HCT116 (cell line): Measurements from ENCODE around the gene PPDPF.

Experiments
- ATF3 ChIP-seq: IDR thresholded peaks from 2 replicates; pipeline ENCODE4 v1.6.1; 2012
- CBX3 ChIP-seq: IDR thresholded peaks from 2 replicates; pipeline ENCODE4 v1.6.1; 2012; ENCODE audit warnings: low read depth
- CEBPB ChIP-seq: IDR thresholded peaks from 2 replicates; pipeline ENCODE4 v1.6.1; 2012; ENCODE audit warnings: low read depth
- CTCF ChIP-seq, 3 experiments: fragments of 200-600 bp in 1 of 3; sonication (generic) in 1 of 3; IDR thresholded peaks in 2 of 3; conservative IDR thresholded peaks in 1 of 3; 2 replicates each; pipeline ENCODE4 v1.5.1; 2012 to 2017; ENCODE audit warnings: low read depth in 2 of 3, low read length in 2 of 3, antibody characterized with exemption in 1 of 3, borderline replicate concordance in 1 of 3, control low read depth in 1 of 3, mild to moderate bottlenecking in 1 of 3, mixed read lengths in 1 of 3, mixed run types in 1 of 3, moderate library complexity in 1 of 3; ENCODE audit not compliant: insufficient read depth in 1 of 3
- EZH2 ChIP-seq: fragments of 200-600 bp; sonication (generic); IDR thresholded peaks from 2 replicates; pipeline ENCODE4 v1.6.1; 2017; ENCODE audit warnings: antibody characterized with exemption, mixed run types
- JUND ChIP-seq: IDR thresholded peaks from 2 replicates; pipeline ENCODE4 v1.6.1; 2012
- MAX ChIP-seq: IDR thresholded peaks from 2 replicates; pipeline ENCODE4 v1.6.1; 2012
- POLR2A ChIP-seq: IDR thresholded peaks from 2 replicates; pipeline ENCODE4 v1.7.0; 2011; ENCODE audit warnings: borderline replicate concordance; ENCODE audit not compliant: insufficient read depth, insufficient read length; ENCODE audit errors: extremely low read depth
- POLR2AphosphoS5 ChIP-seq: IDR thresholded peaks from 2 replicates; pipeline ENCODE4 v1.6.1; 2011; ENCODE audit warnings: mild to moderate bottlenecking, low read depth, low read length, moderate library complexity
- RAD21 ChIP-seq: IDR thresholded peaks from 2 replicates; pipeline ENCODE4 v1.6.1; 2012; ENCODE audit warnings: low read depth, mild to moderate bottlenecking
- REST ChIP-seq: IDR thresholded peaks from 2 replicates; pipeline ENCODE4 v1.6.1; 2012; ENCODE audit warnings: low read depth
- ZNF274 ChIP-seq: fragments of 200-500 bp; sonication (Bioruptor generic); IDR thresholded peaks from 2 replicates; pipeline ENCODE4 v1.6.1; 2014; ENCODE audit warnings: mild to moderate bottlenecking, low read depth, low read length, inconsistent platforms

- TF ChIP-seq REST (no peak), EZH2 (no peak), POLR2AphosphoS5 (no peak), CTCF (IDR thresholded peaks at IDR 0.05 in 2 of 3, conservative IDR thresholded peaks at IDR 0.05 in 1 of 3; ENCODE audit: borderline replicate concordance in 1 of 3, insufficient read depth in 1 of 3, low read depth in 2 of 3, low read length in 2 of 3) (no peak), POLR2A (no peak), CBX3 (no peak), CEBPB (no peak), JUND (no peak), RAD21 (no peak), ATF3 (no peak), ZNF274 (no peak), MAX (no peak)
Observed at GRCh38 chr20:63531686-63532448, 11.3 kb downstream of the PPDPF start.
